Immature natural killer cell (primary cell): ENCODE results near the gene CRABP1. TPM values are rescaled to one million over a fixed set of nuclear protein-coding genes. Genes with fewer than 3 reads are reported as not detected.

Source experiments
- DNase-seq, 3 donors: peaks; one replicate each; pipeline ENCODE4 v3.0.0; 2022; ENCODE audit warnings: mixed read lengths in 1 of 3
- H3K27ac Mint-ChIP-seq, 6 donors: one replicate each; pipeline ENCODE4 v1.8.0; 2020; ENCODE audit warnings: mixed read lengths in 6 of 6, mild to moderate bottlenecking in 5 of 6, inconsistent platforms in 4 of 6, moderate library complexity in 3 of 6
- H3K27me3 Mint-ChIP-seq, 3 donors: one replicate each; pipeline ENCODE4 v1.8.0; 2020 to 2021; ENCODE audit warnings: low read depth in 3 of 3, mild to moderate bottlenecking in 3 of 3, mixed read lengths in 3 of 3, moderate library complexity in 3 of 3, inconsistent platforms in 1 of 3
- H3K36me3 Mint-ChIP-seq, 3 donors: one replicate each; pipeline ENCODE4 v1.8.0; 2020; ENCODE audit warnings: mixed read lengths in 3 of 3, inconsistent platforms in 2 of 3, mild to moderate bottlenecking in 2 of 3
- H3K4me1 Mint-ChIP-seq, 2 donors: one replicate each; pipeline ENCODE4 v1.8.0; 2020; ENCODE audit warnings: inconsistent platforms in 2 of 2, mild to moderate bottlenecking in 2 of 2, mixed read lengths in 2 of 2, moderate library complexity in 1 of 2
- H3K4me3 Mint-ChIP-seq, 5 donors: one replicate each; pipeline ENCODE4 v1.8.0; 2020; ENCODE audit warnings: mild to moderate bottlenecking in 5 of 5, mixed read lengths in 5 of 5, inconsistent platforms in 3 of 5, moderate library complexity in 3 of 5
- H3K9me3 Mint-ChIP-seq, 6 donors: one replicate each; pipeline ENCODE4 v1.8.0; 2020; ENCODE audit warnings: mild to moderate bottlenecking in 6 of 6, mixed read lengths in 6 of 6, inconsistent platforms in 4 of 6, moderate library complexity in 3 of 6
- polyA plus RNA-seq, 3 donors: library from polyadenylated mRNA; unstranded; fragments of 300-500 nt; fragmentation: Illumina TruSeq; gene quantifications; one replicate each; pipeline ENCODE4 v1.2.3, GENCODE V29; 2021

CRABP1 gene
- polyA plus RNA-seq, 3 donors from 2014 or later, result not detected

GRCh38 chr15:78311292-78311691 lies 28.9 kb upstream of the CRABP1 start:
- no peaks in the 10 kb centered on the region for H3K4me1 Mint-ChIP-seq
- no peak overlapping the region for H3K4me3 Mint-ChIP-seq
- H3K9me3 Mint-ChIP-seq, result no peaks in the 10 kb centered on the region
- DNase-seq, result no peak
- H3K36me3 Mint-ChIP-seq, result no peaks in the 10 kb centered on the region
- H3K27me3 Mint-ChIP-seq, result peaks cover 3 to 6% (median 4%) of the 10 kb centered on the region in 3 donors
- H3K27ac Mint-ChIP-seq, result no peak overlapping the region

GRCh38 chr15:78312536-78312935 lies 27.6 kb upstream of the CRABP1 start:
- Mint-ChIP-seq H3K36me3 (no peaks in the 10 kb centered on the region), H3K9me3 (no peaks in the 10 kb centered on the region), H3K4me1 (no peaks in the 10 kb centered on the region), H3K4me3 (no peak overlapping the region), H3K27me3 (peaks cover 3 to 6% (median 4%) of the 10 kb centered on the region in 3 donors), H3K27ac (no peak overlapping the region)
- DNase-seq, result no peak

GRCh38 chr15:78312957-78313356 lies 27.2 kb upstream of the CRABP1 start:
- Mint-ChIP-seq H3K27ac (no peak overlapping the region), H3K4me3 (no peak overlapping the region), H3K36me3 (no peaks in the 10 kb centered on the region), H3K27me3 (peaks cover 3 to 6% (median 4%) of the 10 kb centered on the region in 3 donors), H3K9me3 (no peaks in the 10 kb centered on the region), H3K4me1 (no peaks in the 10 kb centered on the region)
- DNase-seq, result no peak

- no peak overlapping the region for H3K4me3 Mint-ChIP-seq
- no peaks in the 10 kb centered on the region for H3K9me3 Mint-ChIP-seq
- H3K27ac Mint-ChIP-seq, result no peak overlapping the region
- DNase-seq, result no peak
- no peaks in the 10 kb centered on the region for H3K4me1 Mint-ChIP-seq
- H3K27me3 Mint-ChIP-seq, result peaks cover 3 to 6% (median 4%) of the 10 kb centered on the region in 3 donors
- no peaks in the 10 kb centered on the region for H3K36me3 Mint-ChIP-seq
These were observed 26.8 kb upstream of the CRABP1 start for GRCh38 chr15:78313383-78313782.

GRCh38 chr15:78314181-78314581 lies 26.0 kb upstream of the CRABP1 start:
- H3K27me3 Mint-ChIP-seq, result peaks cover 2 to 6% (median 5%) of the 10 kb centered on the region in 3 donors
- no peak overlapping the region for H3K4me3 Mint-ChIP-seq
- no peak overlapping the region for H3K27ac Mint-ChIP-seq
- no peaks in the 10 kb centered on the region for H3K4me1 Mint-ChIP-seq
- no peaks in the 10 kb centered on the region for H3K9me3 Mint-ChIP-seq
- H3K36me3 Mint-ChIP-seq, result no peaks in the 10 kb centered on the region
- DNase-seq, result no peak

DNA sequence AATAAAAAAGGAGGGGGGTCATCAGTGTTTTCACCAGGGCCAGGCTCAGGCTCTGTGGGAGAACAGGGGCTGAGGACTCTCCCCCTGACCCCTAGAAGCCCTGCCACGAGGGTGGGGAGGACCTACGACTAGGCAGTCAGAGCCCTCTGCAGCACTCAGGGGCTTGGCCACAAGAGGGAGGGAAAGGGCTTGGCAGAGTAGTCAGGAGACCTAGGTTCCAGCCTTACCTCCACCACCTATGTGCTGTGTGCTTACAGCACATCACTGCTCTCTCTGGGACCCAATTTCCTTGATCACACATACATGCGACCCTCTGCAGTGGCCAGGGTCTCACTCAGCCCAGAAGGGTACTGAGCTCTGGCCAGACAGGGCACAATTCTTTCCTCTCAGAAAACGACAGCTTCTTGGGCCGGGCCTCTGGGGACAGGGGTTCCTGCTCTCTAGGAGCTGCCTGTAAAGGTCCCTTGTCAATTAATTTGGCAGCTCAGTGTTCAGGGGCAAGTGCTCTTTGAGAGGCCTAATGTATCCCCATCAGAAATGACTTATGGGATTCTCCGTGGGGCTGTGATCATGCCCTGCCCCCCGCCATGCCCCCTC lies 24.4 kb upstream of the CRABP1 start:
- Mint-ChIP-seq H3K4me1 (no peaks in the 10 kb centered on the region), H3K4me3 (no peak overlapping the region), H3K36me3 (no peaks in the 10 kb centered on the region), H3K27ac (no peak overlapping the region), H3K27me3 (peaks cover 0 to 5% (median 3%) of the 10 kb centered on the region in 3 donors), H3K9me3 (no peaks in the 10 kb centered on the region)
- DNase-seq, result no peak

- no peaks in the 10 kb centered on the region for H3K4me1 Mint-ChIP-seq
- no peak for DNase-seq
- H3K9me3 Mint-ChIP-seq, result no peaks in the 10 kb centered on the region
- H3K36me3 Mint-ChIP-seq, result no peaks in the 10 kb centered on the region
- H3K27me3 Mint-ChIP-seq, result peaks cover 0 to 5% (median 3%) of the 10 kb centered on the region in 3 donors
- no peak overlapping the region for H3K4me3 Mint-ChIP-seq
- no peak overlapping the region for H3K27ac Mint-ChIP-seq
These were observed 23.7 kb upstream of the CRABP1 start for GRCh38 chr15:78316283-78317083.

DNA sequence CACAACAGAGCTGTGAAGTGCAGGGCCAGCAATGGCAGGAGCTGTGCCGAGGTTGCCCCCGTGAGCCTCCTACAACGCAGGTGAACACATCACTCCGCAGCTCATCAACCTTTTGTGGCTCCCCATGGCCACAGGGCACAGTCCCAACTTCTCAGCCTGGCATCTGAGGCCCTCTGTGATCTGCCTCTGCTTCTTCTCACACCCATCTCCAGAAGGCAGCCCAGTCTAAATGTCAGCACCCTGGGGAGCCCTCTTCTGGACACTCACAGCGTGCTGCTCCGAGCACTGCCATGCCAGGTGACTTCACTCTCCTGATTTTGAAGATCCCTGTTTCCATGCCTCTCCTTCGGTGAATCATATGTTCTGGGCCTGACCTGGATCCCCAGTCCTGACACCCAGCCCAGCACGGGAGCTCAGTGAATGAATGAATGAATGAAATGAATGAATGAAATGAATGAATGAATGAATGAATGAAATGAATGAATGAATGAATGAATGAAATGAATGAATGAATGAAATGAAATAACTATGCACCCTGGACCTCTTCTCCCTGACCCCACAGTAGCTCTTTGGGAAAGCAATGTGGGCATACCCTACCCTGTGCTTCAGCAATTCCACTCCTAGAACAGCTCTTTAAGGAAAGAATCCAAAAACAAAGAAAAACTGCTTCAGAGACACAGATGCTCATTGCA lies 22.9 kb upstream of the CRABP1 start:
- Mint-ChIP-seq H3K9me3 (no peaks in the 10 kb centered on the region), H3K4me3 (no peak overlapping the region), H3K4me1 (no peaks in the 10 kb centered on the region), H3K27me3 (peaks cover 0 to 3% (median under 1%) of the 10 kb centered on the region in 3 donors), H3K27ac (no peak overlapping the region), H3K36me3 (no peaks in the 10 kb centered on the region)
- no peak for DNase-seq

DNA sequence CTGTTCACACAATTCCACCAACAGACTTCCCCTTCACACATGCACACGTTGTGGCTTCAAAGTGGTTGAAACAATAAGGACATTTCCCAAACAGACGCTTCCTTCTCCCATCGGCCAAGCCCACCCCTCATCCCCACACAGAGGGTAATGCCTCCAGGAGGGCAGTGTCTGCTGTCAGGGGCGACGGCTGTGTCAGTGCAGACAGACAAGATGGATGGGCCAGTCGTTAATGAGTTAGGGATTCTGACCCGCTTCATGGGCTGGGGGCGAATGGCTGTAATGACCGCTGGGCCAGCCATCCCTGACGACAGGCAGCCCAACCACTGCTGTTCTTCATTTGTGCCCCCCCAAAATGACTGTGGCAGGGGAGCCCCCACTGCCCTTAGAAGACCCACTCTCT lies 20.6 kb upstream of the CRABP1 start:
- Mint-ChIP-seq H3K27me3 (peaks cover 0 to 3% (median 0%) of the 10 kb centered on the region in 3 donors), H3K4me3 (no peak overlapping the region)

GRCh38 chr15:78320183-78320582 lies 20.0 kb upstream of the CRABP1 start:
- Mint-ChIP-seq H3K4me1 (no peaks in the 10 kb centered on the region), H3K27me3 (peaks cover 0 to 3% (median 0%) of the 10 kb centered on the region in 3 donors), H3K9me3 (no peaks in the 10 kb centered on the region), H3K36me3 (no peaks in the 10 kb centered on the region), H3K4me3 (no peak overlapping the region), H3K27ac (no peak overlapping the region)
- DNase-seq, result no peak

More for the DNA sequence above, 20.6 kb upstream of the CRABP1 start:
- no peaks in the 10 kb centered on the region for H3K36me3 Mint-ChIP-seq
- no peak for DNase-seq
- no peaks in the 10 kb centered on the region for H3K4me1 Mint-ChIP-seq
- H3K27ac Mint-ChIP-seq, result no peak overlapping the region
- H3K9me3 Mint-ChIP-seq, result no peaks in the 10 kb centered on the region

DNA sequence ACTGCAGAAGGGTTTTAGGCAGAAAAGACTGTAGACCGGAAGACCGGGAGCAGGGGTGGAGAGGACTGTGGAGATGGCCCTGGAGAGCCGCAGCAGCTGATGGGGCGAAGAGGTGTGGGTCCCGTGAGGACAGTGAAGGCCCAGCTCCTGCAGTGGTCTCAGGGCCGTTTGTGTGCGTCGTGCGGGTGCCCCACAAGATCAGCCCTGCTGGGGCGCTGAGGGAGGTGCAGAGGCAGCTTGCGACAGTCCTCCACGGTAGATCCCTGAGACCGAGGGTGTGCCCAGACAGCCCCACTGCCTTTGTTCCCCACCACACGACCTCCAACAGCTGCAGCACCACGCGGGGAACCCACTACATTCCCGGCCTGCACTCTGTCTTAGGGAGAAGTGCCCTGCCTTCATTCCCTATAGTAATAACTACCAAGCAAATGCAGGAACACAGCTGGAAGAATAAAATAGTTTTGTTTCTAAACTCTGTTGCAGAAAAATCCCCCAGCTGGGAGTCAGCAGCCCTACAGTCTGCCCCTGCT lies 19.0 kb upstream of the CRABP1 start:
- no peak for DNase-seq
- Mint-ChIP-seq H3K4me3 (no peak overlapping the region), H3K27me3 (peaks cover 0 to 3% (median 3%) of the 10 kb centered on the region in 3 donors), H3K36me3 (no peaks in the 10 kb centered on the region), H3K4me1 (no peaks in the 10 kb centered on the region), H3K9me3 (no peaks in the 10 kb centered on the region), H3K27ac (no peak overlapping the region)

GRCh38 chr15:78321786-78322185 lies 18.4 kb upstream of the CRABP1 start:
- Mint-ChIP-seq H3K36me3 (no peaks in the 10 kb centered on the region), H3K27me3 (peaks cover 0 to 3% (median 3%) of the 10 kb centered on the region in 3 donors), H3K4me1 (no peaks in the 10 kb centered on the region), H3K9me3 (no peaks in the 10 kb centered on the region), H3K27ac (no peak overlapping the region), H3K4me3 (no peak overlapping the region)
- no peak for DNase-seq

GRCh38 chr15:78322243-78322642 lies 17.9 kb upstream of the CRABP1 start:
- Mint-ChIP-seq H3K4me1 (no peaks in the 10 kb centered on the region), H3K27ac (no peak overlapping the region), H3K36me3 (no peaks in the 10 kb centered on the region), H3K27me3 (peaks cover 0 to 3% (median 3%) of the 10 kb centered on the region in 3 donors), H3K4me3 (no peak overlapping the region), H3K9me3 (no peaks in the 10 kb centered on the region)
- DNase-seq, result no peak
